ENCODE measurements around the gene GINS3.

Gene GINS3
- 2.7 to 17.6 (median 10.8) reads per million in 17 experiments for total RNA-seq

DNA sequence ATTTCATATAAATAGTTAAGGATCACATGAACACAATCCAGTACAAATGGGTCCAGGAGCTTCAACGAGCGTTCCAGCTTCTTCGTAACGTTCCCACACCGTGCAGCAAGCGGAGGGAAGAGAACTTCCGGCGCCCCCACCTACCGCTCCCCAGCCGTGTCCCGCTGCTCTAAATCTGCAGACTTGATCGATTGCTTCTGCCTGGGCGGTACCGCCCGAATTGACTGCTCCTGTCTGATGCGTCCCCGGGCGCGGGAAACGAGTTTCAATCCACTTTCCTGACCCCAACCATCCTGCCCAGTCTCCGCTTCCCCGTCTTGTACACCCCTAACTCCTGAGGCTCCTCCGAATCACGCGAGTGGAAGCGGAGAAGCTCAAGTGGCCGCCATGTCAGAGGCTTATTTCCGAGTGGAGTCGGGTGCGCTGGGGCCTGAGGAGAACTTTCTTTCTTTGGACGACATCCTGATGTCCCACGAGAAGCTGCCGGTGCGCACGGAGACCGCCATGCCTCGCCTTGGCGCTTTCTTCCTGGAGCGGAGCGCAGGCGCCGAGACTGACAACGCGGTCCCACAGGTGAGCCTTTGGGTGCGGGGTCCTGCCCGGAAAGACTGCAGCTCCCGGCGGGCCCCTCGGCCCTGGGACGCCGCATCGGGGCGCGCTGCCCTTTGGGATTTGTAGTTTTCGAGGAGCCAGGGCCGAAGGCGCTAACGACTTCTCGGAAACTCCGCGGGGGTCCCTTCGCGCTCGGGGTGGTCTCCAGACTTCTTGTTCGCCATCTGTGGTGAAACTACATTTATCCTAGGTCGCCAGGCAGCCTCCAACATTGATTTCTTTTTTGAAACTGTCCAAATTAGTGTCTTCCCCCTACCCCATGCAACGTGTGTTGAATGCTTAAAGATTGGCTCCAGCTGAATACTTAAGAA, at the start of gene GINS3:
TSS of gene GINS3 (plus strand) at position 257 of the 923 bp plus-strand sequence. CDS start at position 388, 131 bp downstream.
- peak; percentile 83 to 92 (median 87) for DNase-seq

DNA sequence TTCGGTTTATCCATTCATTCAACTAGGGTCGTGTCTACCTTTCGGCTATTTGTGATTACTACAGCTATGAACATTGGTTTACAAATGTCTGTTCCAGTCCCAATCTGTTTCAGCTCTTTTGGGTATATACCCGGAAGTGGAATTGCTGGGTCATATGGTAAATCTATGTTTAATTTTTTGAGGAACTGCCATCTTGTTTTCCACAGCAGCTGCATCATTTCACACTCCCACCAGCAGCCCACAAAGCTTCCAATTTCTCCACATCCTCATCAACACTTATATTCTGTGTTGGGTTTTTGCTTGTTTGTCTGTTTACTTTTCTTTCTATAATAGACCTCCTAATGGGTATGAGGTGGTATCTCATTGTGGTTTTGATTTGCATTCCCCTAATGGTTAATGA, 48.7 kb upstream of the GINS3 start:
- peak; percentile 19 to 51 (median 46) for DNase-seq

DNA sequence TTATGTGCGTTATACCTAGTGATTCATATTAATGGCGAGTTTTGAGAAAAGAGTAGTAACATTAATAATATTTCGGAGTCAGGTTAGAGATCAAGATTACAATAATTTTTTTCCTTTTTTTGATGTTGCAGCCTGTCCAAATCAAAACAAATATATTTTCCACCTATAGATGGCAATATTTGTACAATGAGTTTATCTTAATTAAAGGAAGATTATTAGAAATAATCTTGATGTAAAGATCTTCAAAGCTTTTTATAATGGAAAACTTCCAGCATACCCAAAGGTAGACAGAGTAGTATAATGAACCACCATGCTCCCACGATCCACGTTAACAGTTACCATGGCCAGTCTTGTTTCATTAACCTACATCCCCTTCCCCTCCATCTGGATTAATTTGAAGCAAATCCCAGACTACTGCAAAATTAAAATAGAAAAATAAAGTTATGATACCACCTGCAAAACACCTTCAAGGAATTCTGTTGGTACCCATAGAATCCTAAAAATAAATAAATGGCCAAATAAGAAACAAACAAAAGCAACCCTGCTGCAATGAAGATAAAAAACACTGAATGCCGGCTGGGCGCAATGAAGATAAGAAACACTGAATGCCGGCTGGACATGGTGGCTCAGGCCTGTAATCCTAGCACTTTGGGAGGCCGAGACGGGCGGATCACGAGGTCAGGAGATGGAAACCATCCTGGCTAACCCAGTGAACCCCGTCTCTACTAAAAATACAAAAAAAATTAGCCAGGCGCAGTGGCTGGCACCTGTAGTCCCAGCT, 46.5 kb upstream of the GINS3 start:
- DNase-seq = peak in 2 of 4 experiments; percentile 31 to 36

DNA sequence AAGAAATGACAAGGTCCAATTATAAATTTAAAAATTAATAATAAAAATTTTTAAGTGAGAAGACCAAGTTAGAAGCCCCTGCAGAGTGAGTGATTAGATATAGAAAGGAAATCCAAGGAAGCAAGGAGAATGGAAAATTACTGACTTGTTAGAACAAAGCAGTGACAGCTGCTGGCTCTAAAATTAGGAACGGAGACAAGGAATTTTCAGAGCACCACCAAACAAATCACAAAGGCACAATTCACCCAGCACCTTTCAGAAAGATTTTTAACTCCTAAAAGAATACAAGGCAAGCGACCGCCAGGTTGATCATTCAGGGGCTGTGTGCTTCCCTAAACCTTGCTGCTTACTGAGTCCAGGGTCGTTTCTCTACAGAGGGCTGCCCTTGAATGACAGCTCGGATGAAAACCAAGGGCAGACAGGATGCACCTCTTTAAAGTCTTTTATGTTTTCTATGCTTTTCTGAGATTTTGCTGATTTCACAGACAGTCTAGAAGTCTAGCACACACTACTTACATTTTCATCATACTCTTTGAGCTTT, 45.4 kb upstream of the GINS3 start:
- no peak for DNase-seq

- DNase-seq = no peak
Measured at GRCh38 chr16:58348986-58349385, 43.3 kb upstream of the GINS3 start.

GRCh38 chr16:58352690-58353089, 39.6 kb upstream of the GINS3 start:
- no peak for DNase-seq

- DNase-seq = no peak
Measured at GRCh38 chr16:58360041-58360634, 32.1 kb upstream of the GINS3 start.

DNA sequence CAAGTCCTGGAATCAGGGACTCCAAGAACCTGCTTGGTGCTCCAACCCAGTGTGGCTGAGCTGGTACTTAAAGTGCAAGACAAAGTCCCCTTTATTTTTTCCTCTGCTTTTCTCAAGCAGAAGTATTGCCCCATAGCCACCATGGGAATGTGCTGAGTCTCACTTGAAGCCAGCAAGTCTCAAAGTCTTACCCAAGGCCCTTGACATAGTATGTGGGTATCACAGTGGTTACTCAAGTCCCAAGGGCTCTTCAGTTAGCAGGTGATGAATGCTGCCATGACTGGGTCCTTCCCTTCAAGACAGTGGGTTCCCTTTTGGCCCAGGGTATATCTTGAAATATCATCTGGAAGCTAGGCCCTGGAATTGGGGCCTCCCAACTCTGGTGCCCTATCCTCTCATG, 30.5 kb upstream of the GINS3 start:
- peak; percentile 24 to 66 (median 58) for DNase-seq

- DNase-seq = no peak
Measured at GRCh38 chr16:58363746-58364393, 28.4 kb upstream of the GINS3 start.

DNA sequence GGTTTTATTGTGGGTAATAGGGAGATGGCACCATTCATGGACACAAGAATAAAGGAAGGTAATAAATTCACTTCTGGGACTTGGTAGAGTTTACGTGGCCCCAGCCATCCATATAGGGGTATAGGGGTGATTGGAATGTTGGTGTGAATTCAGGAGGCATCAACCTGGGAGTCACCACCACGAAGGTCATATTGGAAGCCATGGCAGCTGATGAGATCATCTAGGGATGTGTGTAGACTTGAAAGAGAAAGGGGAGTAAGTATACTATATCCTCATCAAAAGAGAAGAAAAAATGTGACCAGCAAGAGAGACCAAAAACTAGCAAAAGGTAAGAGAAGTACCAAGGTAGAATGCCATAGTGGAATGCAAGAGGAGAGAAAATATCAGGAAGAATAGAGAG, 26.6 kb upstream of the GINS3 start:
- DNase-seq = no peak

DNA sequence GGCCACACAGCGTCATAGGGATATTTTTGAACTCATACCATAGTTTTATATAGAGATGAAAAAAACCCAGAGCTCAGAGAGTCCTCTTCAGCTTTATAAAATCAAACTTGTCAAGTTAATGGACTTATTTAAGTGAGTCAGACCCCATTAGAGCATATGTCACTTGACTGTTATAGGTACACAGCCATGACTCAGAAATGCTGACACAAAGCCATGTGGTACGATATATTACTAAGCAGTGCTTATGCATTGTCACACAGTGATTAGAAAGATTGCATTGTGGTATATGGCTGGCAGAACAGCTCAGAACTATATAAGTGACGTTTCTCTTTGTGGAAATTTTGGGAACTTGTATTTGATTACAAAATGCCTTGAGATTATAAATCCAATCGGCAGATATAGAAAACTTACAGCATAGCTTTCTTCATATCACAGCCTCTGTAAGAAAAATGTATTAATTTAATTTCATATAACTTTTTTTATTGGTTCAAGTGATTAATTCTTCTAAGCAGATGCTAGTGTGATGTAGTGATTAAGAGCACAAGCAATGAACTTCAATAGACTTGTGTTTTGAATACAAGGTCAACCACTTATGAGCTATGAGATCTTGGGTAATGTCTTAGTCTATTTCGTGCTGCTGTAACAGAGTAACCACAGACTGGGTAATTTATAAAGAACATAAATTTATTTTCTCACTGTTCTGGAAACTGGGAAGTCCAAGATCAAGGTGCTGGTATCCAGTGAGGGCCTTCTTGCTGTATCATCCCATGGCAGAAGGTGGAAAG, 25.8 kb upstream of the GINS3 start:
- DNase-seq = peak; percentile 68 to 93 (median 76)

GRCh38 chr16:58367252-58367651, 25.0 kb upstream of the GINS3 start:
- no peak for DNase-seq

GRCh38 chr16:58371841-58372240, 20.4 kb upstream of the GINS3 start:
- DNase-seq = no peak

DNA sequence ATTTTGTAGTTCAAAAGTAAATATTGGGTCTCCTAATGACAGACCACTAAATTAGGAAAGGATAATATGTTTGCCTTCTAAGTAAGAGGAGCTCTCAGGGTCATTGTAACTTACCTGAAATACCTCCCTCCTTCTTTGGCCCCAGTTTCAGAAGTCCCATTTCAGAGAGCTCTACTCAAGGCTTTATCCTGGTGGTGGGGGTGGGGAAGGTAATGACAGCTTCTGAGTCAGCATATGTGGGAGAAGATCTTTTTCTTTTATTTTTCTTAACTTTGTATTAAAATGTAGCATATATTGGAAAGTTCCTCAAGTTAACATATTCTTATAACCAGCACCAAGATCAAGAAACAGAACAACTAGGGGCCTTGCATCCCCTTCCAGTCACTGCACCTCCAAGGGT, 16.9 kb upstream of the GINS3 start:
- no peak for DNase-seq

GRCh38 chr16:58377932-58378331, 14.3 kb upstream of the GINS3 start:
- DNase-seq = no peak

DNA sequence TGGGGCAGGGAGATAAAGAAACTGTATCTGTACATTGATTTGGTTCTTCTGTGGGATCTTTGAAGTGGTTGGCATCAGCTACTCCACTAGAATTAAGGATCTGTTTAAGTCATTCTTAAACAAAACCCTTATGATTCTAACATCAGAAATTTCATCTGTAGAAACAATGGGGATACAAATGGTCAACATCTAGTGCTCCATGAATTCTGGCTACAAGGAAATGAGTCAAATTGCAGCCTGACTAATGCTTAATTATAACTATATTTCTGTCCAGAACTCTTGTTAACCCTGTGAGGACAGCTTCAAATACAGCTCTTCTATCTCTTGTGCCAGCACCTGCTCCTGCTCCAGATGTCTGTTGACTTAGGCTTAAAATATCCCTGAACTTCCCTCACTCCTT, 13.9 kb upstream of the GINS3 start:
- DNase-seq = no peak

- DNase-seq = no peak
Measured at GRCh38 chr16:58379736-58380135, 12.5 kb upstream of the GINS3 start.

- no peak for DNase-seq
Measured at GRCh38 chr16:58381661-58382060, 10.6 kb upstream of the GINS3 start.

DNA sequence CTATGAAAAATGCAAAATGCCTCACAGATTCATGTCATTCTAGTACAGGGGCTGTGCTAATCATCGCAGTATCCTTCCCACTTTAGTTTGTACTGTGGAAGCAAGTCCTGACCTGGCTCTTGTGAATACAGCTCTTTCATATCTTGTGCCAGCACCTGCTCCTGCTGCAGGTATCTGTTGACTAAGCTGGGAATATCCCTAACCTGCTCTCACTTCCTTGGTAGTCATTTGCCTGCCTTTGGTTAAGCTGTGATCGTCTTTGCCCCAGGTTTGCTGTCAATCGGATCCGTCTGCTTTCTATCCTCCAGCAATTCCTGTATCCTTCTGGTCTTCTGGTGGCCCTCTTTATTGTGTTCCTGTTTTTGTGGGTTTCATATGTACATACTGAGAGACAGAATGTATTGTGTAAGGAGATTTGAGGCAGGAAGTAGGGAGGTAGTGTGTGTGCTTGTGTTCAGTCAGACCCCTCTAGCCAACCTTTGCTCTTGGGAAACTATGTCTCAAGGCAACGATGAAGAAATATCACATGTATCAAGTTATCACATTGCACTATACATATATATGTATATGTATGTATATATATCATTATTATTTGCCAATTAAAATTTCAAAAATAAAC, 7.7 kb upstream of the GINS3 start:
- DNase-seq = peak; percentile 5 to 61 (median 48)

DNA sequence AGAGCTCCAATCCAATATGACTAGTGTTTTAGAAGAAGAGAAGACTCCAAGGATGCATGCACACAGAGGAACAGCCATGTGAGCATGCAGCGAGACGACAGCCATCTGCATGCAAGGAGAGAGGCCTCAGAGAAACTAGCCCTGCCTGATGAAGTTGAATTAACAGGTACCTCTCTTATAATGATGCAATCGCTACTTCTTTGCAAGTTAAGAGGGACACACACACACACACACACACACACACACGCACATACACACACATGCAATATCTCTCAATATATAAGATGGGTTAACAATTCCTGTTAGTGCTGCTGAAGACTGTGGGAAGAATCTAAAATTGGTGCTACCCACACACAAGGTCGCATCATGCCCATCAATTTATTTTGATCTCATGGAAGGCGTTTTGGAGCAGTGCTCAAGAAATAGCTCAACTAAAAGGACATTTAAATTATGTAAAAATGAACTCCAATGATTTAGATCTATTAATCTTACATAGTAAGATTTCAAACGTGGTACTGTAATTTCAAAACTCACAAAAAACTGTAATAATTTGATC, 7.0 kb upstream of the GINS3 start:
- DNase-seq = no peak

DNA sequence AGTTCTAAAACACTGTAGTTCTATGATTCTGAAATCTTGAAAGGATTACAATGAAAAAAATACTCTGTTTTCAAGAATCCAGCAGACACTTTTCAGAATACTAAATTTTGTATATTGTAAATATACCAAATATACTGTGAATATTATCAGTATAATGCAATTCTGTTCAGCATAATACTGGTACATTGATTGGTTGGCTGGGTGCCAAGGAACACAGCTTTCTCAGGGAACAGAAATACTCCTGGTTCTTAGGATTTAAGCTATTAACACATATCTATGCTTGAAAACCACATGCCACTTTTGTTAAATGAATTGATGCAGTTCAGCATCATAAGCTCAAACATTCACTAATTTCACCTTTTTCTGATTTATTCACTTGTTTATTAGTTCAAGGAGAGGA, 2.5 kb upstream of the GINS3 start:
- no peak for DNase-seq
